HepG2 (cell line): ENCODE results near the gene NIP7. TPM values are rescaled to one million over a fixed set of nuclear protein-coding genes. Genes with fewer than 3 reads are reported as not detected.

Experiments
- BRD4 ChIP-seq: sonication (generic); formaldehyde crosslinking; IDR thresholded peaks from 2 replicates; pipeline ENCODE4 v1.4.0; 2020; ENCODE audit warnings: missing genetic modification reagents
- ETV5 ChIP-seq: IDR thresholded peaks from 2 replicates; pipeline ENCODE4 v1.6.1; 2018; ENCODE audit warnings: missing biosample characterization, missing genetic modification reagents, inconsistent platforms, borderline replicate concordance
- HOXA9 ChIP-seq: sonication (generic); formaldehyde crosslinking; IDR thresholded peaks from 2 replicates; pipeline ENCODE4 v1.8.1; 2022; ENCODE audit warnings: missing genetic modification reagents, mild to moderate bottlenecking, moderate library complexity, borderline replicate concordance
- NFKB2 ChIP-seq: sonication (generic); formaldehyde crosslinking; IDR thresholded peaks from 2 replicates; pipeline ENCODE4 v1.4.0; 2020; ENCODE audit warnings: missing genetic modification reagents, borderline replicate concordance
- RNF2 ChIP-seq: fragments of 450-650 bp; conservative IDR thresholded peaks from 2 replicates; pipeline ENCODE4 v1.6.1; 2016; ENCODE audit warnings: low read depth
- SMYD3 ChIP-seq: sonication (generic); formaldehyde crosslinking; IDR thresholded peaks from 2 replicates; pipeline ENCODE4 v1.8.1; 2023; ENCODE audit warnings: mild to moderate bottlenecking, missing genetic modification reagents
- TAF15 ChIP-seq: fragments of 200-400 bp; formaldehyde crosslinking; IDR thresholded peaks from one replicate; pipeline ENCODE4 v1.6.1; 2018; ENCODE audit warnings: mild to moderate bottlenecking, low read depth, low read length; ENCODE audit not compliant: poor library complexity, severe bottlenecking
- TMF1 ChIP-seq: sonication (generic); formaldehyde crosslinking; IDR thresholded peaks from 2 replicates; pipeline ENCODE4 v1.8.1; 2022; ENCODE audit warnings: low read depth, missing genetic modification reagents
- ZBTB25 ChIP-seq: IDR thresholded peaks from 2 replicates; pipeline ENCODE4 v1.6.1; 2018; ENCODE audit warnings: missing genetic modification reagents
- ZFP1 ChIP-seq: IDR thresholded peaks from 2 replicates; pipeline ENCODE4 v1.6.1; 2016
- ZKSCAN1 ChIP-seq: fragments of 150-350 bp; IDR thresholded peaks from 2 replicates; pipeline ENCODE4 v1.6.1; 2014; ENCODE audit warnings: low read length
- ZNF562 ChIP-seq: sonication (generic); formaldehyde crosslinking; IDR thresholded peaks from 2 replicates; pipeline ENCODE4 v1.8.0; 2022; ENCODE audit warnings: missing genetic modification reagents, borderline replicate concordance
- ZNF615 ChIP-seq: sonication (generic); formaldehyde crosslinking; IDR thresholded peaks from 2 replicates; pipeline ENCODE4 v1.5.0; 2020; ENCODE audit warnings: mild to moderate bottlenecking, missing genetic modification reagents, borderline replicate concordance
- ZNF629 ChIP-seq: sonication (generic); formaldehyde crosslinking; conservative IDR thresholded peaks from 2 replicates; pipeline ENCODE4 v1.5.0; 2020; ENCODE audit warnings: missing genetic modification reagents
- ZNF660 ChIP-seq: sonication (generic); formaldehyde crosslinking; IDR thresholded peaks from 2 replicates; pipeline ENCODE4 v1.5.1; 2020; ENCODE audit warnings: mild to moderate bottlenecking, low read depth, missing genetic modification reagents, borderline replicate concordance
- polyA plus RNA-seq, 8 experiments: library from polyadenylated mRNA; depleted of rRNA in 3 of 8; stranded (reverse) in 7 of 8; unstranded in 1 of 8; fragments of >200 nt; fragmentation: Illumina TruSeq in 4 of 8; extraction: Trizol in 4 of 8; gene quantifications; 2 replicates each; pipeline versions ENCODE4 v1.2.1 to v1.2.3, GENCODE V29; 2011 to 2016; ENCODE audit warnings: low read depth in 4 of 8, missing spikeins in 1 of 8, mixed read lengths in 1 of 8; ENCODE audit not compliant: insufficient read depth in 1 of 8
- total RNA-seq, 5 experiments: library from RNA; depleted of rRNA; stranded (reverse); fragments of >200 nt; fragmentation: Illumina TruSeq; extraction: Trizol; gene quantifications; 2 replicates each; pipeline ENCODE4 v1.2.3, GENCODE V29; 2016; ENCODE audit warnings: low read depth in 1 of 5
- TF ChIP-seq, protein P1 (sequence below): sonication (generic); formaldehyde crosslinking; IDR thresholded peaks from 2 replicates; pipeline ENCODE4 v1.4.0; 2020; ENCODE audit warnings: missing genetic modification reagents; ENCODE audit errors: not compliant biosample characterization
- TF ChIP-seq, protein P2 (sequence below): sonication (generic); formaldehyde crosslinking; IDR thresholded peaks from one replicate; pipeline ENCODE4 v1.5.1; 2020; ENCODE audit warnings: mild to moderate bottlenecking, missing genetic modification reagents; ENCODE audit errors: not compliant biosample characterization
- TF ChIP-seq, protein P3 (sequence below), 2 experiments: fragments of 450-650 bp in 1 of 2; sonication (generic) in 1 of 2; formaldehyde crosslinking; IDR thresholded peaks; 2 replicates each; pipeline versions ENCODE4 v1.5.0 to v1.8.0; 2020 to 2022; ENCODE audit warnings: mild to moderate bottlenecking in 1 of 2, missing genetic modification reagents in 1 of 2

Gene NIP7
- total and polyA plus RNA-seq, 2 of the 13 experiments (the other 11 are each of a cell fraction or from before 2014, with no cell fraction given): 15.3 to 114 TPM

- TF ChIP-seq, protein P1, sequence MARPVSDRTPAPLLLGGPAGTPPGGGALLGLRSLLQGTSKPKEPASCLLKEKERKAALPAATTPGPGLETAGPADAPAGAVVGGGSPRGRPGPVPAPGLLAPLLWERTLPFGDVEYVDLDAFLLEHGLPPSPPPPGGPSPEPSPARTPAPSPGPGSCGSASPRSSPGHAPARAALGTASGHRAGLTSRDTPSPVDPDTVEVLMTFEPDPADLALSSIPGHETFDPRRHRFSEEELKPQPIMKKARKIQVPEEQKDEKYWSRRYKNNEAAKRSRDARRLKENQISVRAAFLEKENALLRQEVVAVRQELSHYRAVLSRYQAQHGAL: no peak
- TF ChIP-seq ZNF660 (CRISPR knock-in tag) (no peak), TMF1 (CRISPR knock-in tag) (no peak), ZBTB25 (CRISPR knock-in tag) (peak; percentile 58; the same call in 1 of the 2 replicates), TAF15 (no peak), ETV5 (peak; percentile 68; the same call in 1 of the 2 replicates), ZNF629 (CRISPR knock-in tag) (peak; percentile 59), ZNF562 (no peak), SMYD3 (peak; percentile 21; the same call in 1 of the 2 replicates), ZNF615 (no peak), NFKB2 (CRISPR knock-in tag) (no peak), ZFP1 (CRISPR knock-in tag) (no peak), ZKSCAN1 (peak; percentile 5; the same call in 1 of the 2 replicates), HOXA9 (no peak), RNF2 (no peak), BRD4 (no peak)
- TF ChIP-seq, protein P2, sequence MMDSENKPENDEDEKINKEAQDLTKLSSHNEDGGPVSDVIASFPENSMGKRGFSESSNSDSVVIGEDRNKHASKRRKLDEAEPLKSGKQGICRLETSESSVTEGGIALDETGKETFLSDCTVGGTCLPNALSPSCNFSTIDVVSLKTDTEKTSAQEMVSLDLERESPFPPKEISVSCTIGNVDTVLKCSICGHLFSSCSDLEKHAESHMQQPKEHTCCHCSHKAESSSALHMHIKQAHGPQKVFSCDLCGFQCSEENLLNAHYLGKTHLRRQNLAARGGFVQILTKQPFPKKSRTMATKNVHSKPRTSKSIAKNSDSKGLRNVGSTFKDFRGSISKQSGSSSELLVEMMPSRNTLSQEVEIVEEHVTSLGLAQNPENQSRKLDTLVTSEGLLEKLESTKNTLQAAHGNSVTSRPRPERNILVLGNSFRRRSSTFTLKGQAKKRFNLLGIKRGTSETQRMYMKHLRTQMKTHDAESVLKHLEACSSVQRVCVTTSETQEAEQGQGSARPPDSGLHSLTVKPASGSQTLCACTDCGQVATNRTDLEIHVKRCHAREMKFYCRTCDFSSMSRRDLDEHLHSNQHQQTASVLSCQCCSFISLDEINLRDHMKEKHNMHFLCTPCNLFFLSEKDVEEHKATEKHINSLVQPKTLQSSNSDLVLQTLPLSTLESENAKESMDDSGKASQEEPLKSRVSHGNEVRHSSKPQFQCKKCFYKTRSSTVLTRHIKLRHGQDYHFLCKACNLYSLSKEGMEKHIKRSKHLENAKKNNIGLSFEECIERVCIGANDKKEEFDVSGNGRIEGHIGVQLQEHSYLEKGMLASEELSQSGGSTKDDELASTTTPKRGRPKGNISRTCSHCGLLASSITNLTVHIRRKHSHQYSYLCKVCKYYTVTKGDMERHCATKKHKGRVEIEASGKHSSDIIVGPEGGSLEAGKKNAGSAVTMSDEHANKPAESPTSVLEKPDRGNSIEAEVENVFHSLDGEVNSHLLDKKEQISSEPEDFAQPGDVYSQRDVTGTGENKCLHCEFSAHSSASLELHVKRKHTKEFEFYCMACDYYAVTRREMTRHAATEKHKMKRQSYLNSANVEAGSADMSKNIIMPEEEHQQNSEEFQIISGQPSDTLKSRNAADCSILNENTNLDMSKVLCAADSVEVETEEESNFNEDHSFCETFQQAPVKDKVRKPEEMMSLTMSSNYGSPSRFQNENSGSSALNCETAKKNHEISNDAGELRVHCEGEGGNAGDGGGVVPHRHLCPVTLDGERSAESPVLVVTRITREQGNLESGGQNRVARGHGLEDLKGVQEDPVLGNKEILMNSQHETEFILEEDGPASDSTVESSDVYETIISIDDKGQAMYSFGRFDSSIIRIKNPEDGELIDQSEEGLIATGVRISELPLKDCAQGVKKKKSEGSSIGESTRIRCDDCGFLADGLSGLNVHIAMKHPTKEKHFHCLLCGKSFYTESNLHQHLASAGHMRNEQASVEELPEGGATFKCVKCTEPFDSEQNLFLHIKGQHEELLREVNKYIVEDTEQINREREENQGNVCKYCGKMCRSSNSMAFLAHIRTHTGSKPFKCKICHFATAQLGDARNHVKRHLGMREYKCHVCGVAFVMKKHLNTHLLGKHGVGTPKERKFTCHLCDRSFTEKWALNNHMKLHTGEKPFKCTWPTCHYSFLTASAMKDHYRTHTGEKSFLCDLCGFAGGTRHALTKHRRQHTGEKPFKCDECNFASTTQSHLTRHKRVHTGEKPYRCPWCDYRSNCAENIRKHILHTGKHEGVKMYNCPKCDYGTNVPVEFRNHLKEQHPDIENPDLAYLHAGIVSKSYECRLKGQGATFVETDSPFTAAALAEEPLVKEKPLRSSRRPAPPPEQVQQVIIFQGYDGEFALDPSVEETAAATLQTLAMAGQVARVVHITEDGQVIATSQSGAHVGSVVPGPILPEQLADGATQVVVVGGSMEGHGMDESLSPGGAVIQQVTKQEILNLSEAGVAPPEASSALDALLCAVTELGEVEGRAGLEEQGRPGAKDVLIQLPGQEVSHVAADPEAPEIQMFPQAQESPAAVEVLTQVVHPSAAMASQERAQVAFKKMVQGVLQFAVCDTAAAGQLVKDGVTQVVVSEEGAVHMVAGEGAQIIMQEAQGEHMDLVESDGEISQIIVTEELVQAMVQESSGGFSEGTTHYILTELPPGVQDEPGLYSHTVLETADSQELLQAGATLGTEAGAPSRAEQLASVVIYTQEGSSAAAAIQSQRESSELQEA (CRISPR knock-in tag): peak; percentile 48
- TF ChIP-seq, protein P3, sequence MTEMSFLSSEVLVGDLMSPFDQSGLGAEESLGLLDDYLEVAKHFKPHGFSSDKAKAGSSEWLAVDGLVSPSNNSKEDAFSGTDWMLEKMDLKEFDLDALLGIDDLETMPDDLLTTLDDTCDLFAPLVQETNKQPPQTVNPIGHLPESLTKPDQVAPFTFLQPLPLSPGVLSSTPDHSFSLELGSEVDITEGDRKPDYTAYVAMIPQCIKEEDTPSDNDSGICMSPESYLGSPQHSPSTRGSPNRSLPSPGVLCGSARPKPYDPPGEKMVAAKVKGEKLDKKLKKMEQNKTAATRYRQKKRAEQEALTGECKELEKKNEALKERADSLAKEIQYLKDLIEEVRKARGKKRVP (CRISPR knock-in tag; IDR thresholded peaks at IDR 0.05): peak in 1 of 2 experiments; percentile 69; a peak in 1 of 4 replicates
Measured at GRCh38 chr16:69326172-69326873, 13.2 kb upstream of the NIP7 start (continued).
